Measurements from ENCODE around the gene NFE2L2. TPM values are rescaled to one million over a fixed set of nuclear protein-coding genes. Genes with fewer than 3 reads are reported as not detected.

Gene NFE2L2
- total and polyA plus RNA-seq, 2 donors (not counting 3 experiments of a cell fraction or from before 2014, with no cell fraction given): 57.1 to 66.2 TPM

DNA sequence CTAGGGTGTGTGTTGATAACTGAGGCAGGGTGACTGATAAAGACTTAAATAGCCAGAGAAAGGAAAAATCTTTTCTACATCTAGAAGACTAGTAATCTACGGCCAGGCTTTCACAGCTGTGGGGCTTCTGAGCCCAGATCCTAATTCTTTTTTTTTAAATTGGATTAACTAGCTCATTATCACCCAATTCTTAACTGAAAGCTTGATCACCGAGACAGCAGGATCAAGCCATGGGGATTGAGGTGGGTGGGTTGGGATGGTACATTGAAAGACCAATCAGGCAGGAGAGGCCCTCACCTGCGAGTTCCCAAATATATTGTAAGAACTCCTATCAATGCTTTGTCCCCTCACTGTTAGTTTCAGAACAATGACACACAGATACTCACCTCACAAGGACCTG, 20.0 kb upstream of the NFE2L2 start:
- Histone ChIP-seq H3K9me3 (replicated peaks; ENCODE audit: control insufficient read depth, insufficient read depth, low read length) (no peaks in the 10 kb centered on the region), H2AFZ (ENCODE audit: low read depth, low read length) (no peak overlapping the region), H3K36me3 (ENCODE audit: control insufficient read depth in 2 of 2, extremely low read depth in 1 of 2, insufficient read depth in 2 of 2, low read length in 2 of 2) (no peaks in the 10 kb centered on the region), H3K4me3 (replicated peaks in 1 of 3; ENCODE audit: insufficient read depth in 1 of 3, low read depth in 1 of 3, low read length in 3 of 3) (no peak overlapping the region), H3K4me2 (ENCODE audit: insufficient read depth, low read length) (no peak overlapping the region), H3K9me1 (replicated peaks; ENCODE audit: control insufficient read depth, extremely low read depth, insufficient read depth, low read length) (no peaks in the 10 kb centered on the region), H3K79me2 (ENCODE audit: control insufficient read depth, insufficient read depth, low read length) (no peaks in the 10 kb centered on the region), H3K4me1 (ENCODE audit: control insufficient read depth, extremely low read depth, insufficient read depth, low read length) (no peaks in the 10 kb centered on the region), H3K9ac (replicated peaks; ENCODE audit: extremely low read depth, insufficient read depth, low read length) (no peak overlapping the region), H3K27me3 (ENCODE audit: control insufficient read depth in 2 of 2, insufficient read depth in 2 of 2, low read length in 2 of 2) (no peaks in the 10 kb centered on the region), H3K27ac (ENCODE audit: insufficient read depth, low read depth, low read length) (no peak overlapping the region), H4K20me1 (replicated peaks; ENCODE audit: control insufficient read depth, extremely low read depth, insufficient read depth, low read length) (no peaks in the 10 kb centered on the region)
- dilution Hi-C loops (cut with MboI; ENCODE audit: extremely low pct_ligation_motif_present, low sequenced_read_pairs) (no loop called here), intact Hi-C loops (cut with micrococcal nuclease) (no loop called here)
- CTCF ChIA-PET: interaction anchor here (1.4 kb wide), 1 partner anchor 11 kb away, joined by 3 read pairs; no protein-coding TSS in a partner anchor
- no TSS peak for BruUV-seq (replicated peaks)
- no peak for DNase-seq (ENCODE audit: low read depth, low spot score)
- TF ChIP-seq, protein P1, sequence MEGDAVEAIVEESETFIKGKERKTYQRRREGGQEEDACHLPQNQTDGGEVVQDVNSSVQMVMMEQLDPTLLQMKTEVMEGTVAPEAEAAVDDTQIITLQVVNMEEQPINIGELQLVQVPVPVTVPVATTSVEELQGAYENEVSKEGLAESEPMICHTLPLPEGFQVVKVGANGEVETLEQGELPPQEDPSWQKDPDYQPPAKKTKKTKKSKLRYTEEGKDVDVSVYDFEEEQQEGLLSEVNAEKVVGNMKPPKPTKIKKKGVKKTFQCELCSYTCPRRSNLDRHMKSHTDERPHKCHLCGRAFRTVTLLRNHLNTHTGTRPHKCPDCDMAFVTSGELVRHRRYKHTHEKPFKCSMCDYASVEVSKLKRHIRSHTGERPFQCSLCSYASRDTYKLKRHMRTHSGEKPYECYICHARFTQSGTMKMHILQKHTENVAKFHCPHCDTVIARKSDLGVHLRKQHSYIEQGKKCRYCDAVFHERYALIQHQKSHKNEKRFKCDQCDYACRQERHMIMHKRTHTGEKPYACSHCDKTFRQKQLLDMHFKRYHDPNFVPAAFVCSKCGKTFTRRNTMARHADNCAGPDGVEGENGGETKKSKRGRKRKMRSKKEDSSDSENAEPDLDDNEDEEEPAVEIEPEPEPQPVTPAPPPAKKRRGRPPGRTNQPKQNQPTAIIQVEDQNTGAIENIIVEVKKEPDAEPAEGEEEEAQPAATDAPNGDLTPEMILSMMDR (IDR thresholded peaks at IDR 0.05; ENCODE audit: extremely low read depth in 1 of 2, insufficient read depth in 1 of 2, low read depth in 1 of 2, low read length in 2 of 2): no peak
- TF ChIP-seq POLR2A (IDR thresholded peaks at IDR 0.05; ENCODE audit: low read depth, low read length): no peak
- no peak for TF ChIP-seq FOS (IDR thresholded peaks at IDR 0.05; ENCODE audit: borderline replicate concordance, insufficient read depth, low read length)
- TF ChIP-seq JUN (IDR thresholded peaks at IDR 0.05; ENCODE audit: borderline replicate concordance, insufficient read depth, insufficient read length, low read depth): no peak
- no peak for TF ChIP-seq POLR2AphosphoS5 (IDR thresholded peaks at IDR 0.05; ENCODE audit: insufficient read depth, low read depth, low read length)
- TF ChIP-seq, protein P2, sequence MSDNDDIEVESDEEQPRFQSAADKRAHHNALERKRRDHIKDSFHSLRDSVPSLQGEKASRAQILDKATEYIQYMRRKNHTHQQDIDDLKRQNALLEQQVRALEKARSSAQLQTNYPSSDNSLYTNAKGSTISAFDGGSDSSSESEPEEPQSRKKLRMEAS (IDR thresholded peaks at IDR 0.05; ENCODE audit: insufficient read depth, insufficient read length): no peak
- no peak for TF ChIP-seq GATA2 (IDR thresholded peaks at IDR 0.05; ENCODE audit: insufficient read depth, insufficient read length, low read depth, low read length)
- no peak for TF ChIP-seq MYC (IDR thresholded peaks at IDR 0.05; ENCODE audit: low read depth, low read length)
- TF ChIP-seq EZH2 (IDR thresholded peaks at IDR 0.05; ENCODE audit: borderline replicate concordance, low read depth, low read length, severe bottlenecking): no peak
- no peak for FAIRE-seq
- POLR2A ChIA-PET: no interaction called here
